Activated CD4-positive, alpha-beta T cell treated with anti-CD3 and anti-CD28 coated beads, Interleukin-2, amount 50 U/mL, for 4 hours (primary cell): ENCODE data around the gene PIP4K2A.
"Not testable (repeated sequence)": the region's sequence is repeated elsewhere in the genome, so short reads cannot be mapped to it uniquely, and the experiment has no call there.

ENCODE experiments used
- DNase-seq, 2 experiments: peaks; one replicate each; pipeline ENCODE4 v3.0.0-alpha.2; 2020

PIP4K2A gene

GRCh38 chr10:22718659-22719058, 4.3 kb upstream of the PIP4K2A start:
- not testable (repeated sequence) for DNase-seq

GRCh38 chr10:22717728-22718127, 3.4 kb upstream of the PIP4K2A start:
- no peak for DNase-seq

GRCh38 chr10:22716943-22717342, 2.6 kb upstream of the PIP4K2A start:
- DNase-seq: no peak

GRCh38 chr10:22715290-22715625, 880 bp upstream of the PIP4K2A start:
- DNase-seq: no peak

- peak; percentile 21 to 34 for DNase-seq
These were observed 412 bp downstream of the PIP4K2A start for GRCh38 chr10:22713853-22714478.

GRCh38 chr10:22712956-22713852, 1.2 kb downstream of the PIP4K2A start:
- DNase-seq: peak; percentile 22 to 24

GRCh38 chr10:22712211-22712955, 2.0 kb downstream of the PIP4K2A start:
- no peak for DNase-seq

- no peak for DNase-seq
These were observed 3.0 kb downstream of the PIP4K2A start for GRCh38 chr10:22711373-22711772.

- peak in 1 of 2 experiments; percentile 34 for DNase-seq
These were observed 4.1 kb downstream of the PIP4K2A start for GRCh38 chr10:22710139-22710745.

GRCh38 chr10:22708772-22709171, 5.6 kb downstream of the PIP4K2A start:
- no peak for DNase-seq

GRCh38 chr10:22705527-22705926, 8.9 kb downstream of the PIP4K2A start:
- no peak for DNase-seq

- no peak for DNase-seq
These were observed 9.4 kb downstream of the PIP4K2A start for GRCh38 chr10:22704942-22705341.

- DNase-seq: no peak
These were observed 9.9 kb downstream of the PIP4K2A start for GRCh38 chr10:22704471-22704911.

GRCh38 chr10:22702348-22702747, 12.0 kb downstream of the PIP4K2A start:
- DNase-seq: no peak

- no peak for DNase-seq
These were observed 13.1 kb downstream of the PIP4K2A start for GRCh38 chr10:22701132-22701826.

- no peak for DNase-seq
These were observed 13.9 kb downstream of the PIP4K2A start for GRCh38 chr10:22700489-22700888.

- DNase-seq: no peak
These were observed 14.4 kb downstream of the PIP4K2A start for GRCh38 chr10:22699976-22700375.

GRCh38 chr10:22698941-22699440, 15.4 kb downstream of the PIP4K2A start:
- no peak for DNase-seq

GRCh38 chr10:22697800-22698199, 16.6 kb downstream of the PIP4K2A start:
- DNase-seq: no peak

- DNase-seq: no peak
These were observed 17.3 kb downstream of the PIP4K2A start for GRCh38 chr10:22697101-22697500.

GRCh38 chr10:22693860-22694259, 20.5 kb downstream of the PIP4K2A start:
- DNase-seq: no peak

GRCh38 chr10:22693371-22693784, 21.0 kb downstream of the PIP4K2A start:
- DNase-seq: peak in 1 of 2 experiments; percentile 19
